H9 (cell line): ENCODE data around the gene FYTTD1. TPM values are rescaled to one million over a fixed set of nuclear protein-coding genes. Genes with fewer than 3 reads are reported as not detected.
A peak's percentile ranks its signal among the peaks of the same experiment; 100 is the strongest.

Source experiments
- DNase-seq: peaks from one replicate; pipeline ENCODE4 v3.0.0-alpha.2; 2017
- H2AFZ ChIP-seq: one replicate; pipeline ENCODE4 v1.6.1; 2013; ENCODE audit warnings: mild to moderate bottlenecking, low read length, control low read depth, moderate library complexity
- H2AK5ac ChIP-seq: 2 replicates; pipeline ENCODE4 v1.6.1; 2013; ENCODE audit warnings: low read length, control low read depth, mixed read lengths; ENCODE audit not compliant: insufficient read length
- H2BK120ac ChIP-seq: one replicate; pipeline ENCODE4 v1.6.1; 2013; ENCODE audit warnings: low read depth, mild to moderate bottlenecking, low read length, control low read depth, inconsistent platforms; ENCODE audit not compliant: poor library complexity, severe bottlenecking
- H2BK12ac ChIP-seq: 2 replicates; pipeline ENCODE4 v1.6.1; 2013; ENCODE audit warnings: low read length, control low read depth, mixed read lengths, low read depth; ENCODE audit not compliant: insufficient read length
- H2BK15ac ChIP-seq: 2 replicates; pipeline ENCODE4 v1.6.1; 2013; ENCODE audit warnings: low read depth, low read length, control low read depth
- H2BK20ac ChIP-seq: one replicate; pipeline ENCODE4 v1.6.1; 2013; ENCODE audit warnings: low read depth, mild to moderate bottlenecking, low read length, control low read depth, inconsistent platforms; ENCODE audit not compliant: poor library complexity, severe bottlenecking
- H2BK5ac ChIP-seq: 2 replicates; pipeline ENCODE4 v1.6.1; 2013; ENCODE audit warnings: low read length, control low read depth, mixed read lengths; ENCODE audit not compliant: insufficient read length
- H3K14ac ChIP-seq: 2 replicates; pipeline ENCODE4 v1.6.1; 2013; ENCODE audit warnings: low read length, control low read depth; ENCODE audit not compliant: insufficient read depth
- H3K18ac ChIP-seq: 2 replicates; pipeline ENCODE4 v1.6.1; 2013; ENCODE audit warnings: low read depth, mild to moderate bottlenecking, mixed read lengths, low read length, control low read depth; ENCODE audit not compliant: insufficient read length
- H3K23ac ChIP-seq: 2 replicates; pipeline ENCODE4 v1.6.1; 2013; ENCODE audit warnings: low read length, control low read depth, mixed read lengths, low read depth; ENCODE audit not compliant: insufficient read length
- H3K23me2 ChIP-seq: 2 replicates; pipeline ENCODE4 v1.6.1; 2013; ENCODE audit warnings: low read depth, mild to moderate bottlenecking, mixed read lengths, low read length, control low read depth; ENCODE audit not compliant: insufficient read length, poor library complexity, severe bottlenecking
- H3K27ac ChIP-seq: 2 replicates; pipeline ENCODE4 v1.5.1; 2013; ENCODE audit warnings: low read length, control low read depth, mixed read lengths, low read depth; ENCODE audit not compliant: insufficient read length
- H3K27me3 ChIP-seq: 2 replicates; pipeline ENCODE4 v1.6.1; 2013; ENCODE audit warnings: low read length, control low read depth, inconsistent platforms; ENCODE audit not compliant: insufficient read depth
- H3K4ac ChIP-seq: 2 replicates; pipeline ENCODE4 v1.6.1; 2013; ENCODE audit warnings: low read depth, mild to moderate bottlenecking, control low read depth, inconsistent platforms, low read length, moderate library complexity
- H3K4me1 ChIP-seq: 2 replicates; pipeline ENCODE4 v1.6.1; 2013; ENCODE audit warnings: low read length, control low read depth, inconsistent platforms; ENCODE audit not compliant: insufficient read depth
- H3K4me2 ChIP-seq: 2 replicates; pipeline ENCODE4 v1.6.1; 2013; ENCODE audit warnings: low read length, control low read depth, mixed read lengths; ENCODE audit not compliant: insufficient read length, insufficient read depth
- H3K56ac ChIP-seq: 2 replicates; pipeline ENCODE4 v1.6.1; 2013; ENCODE audit warnings: low read depth, mild to moderate bottlenecking, mixed read lengths, low read length, control low read depth; ENCODE audit not compliant: insufficient read length
- H3K79me1 ChIP-seq: 2 replicates; pipeline ENCODE4 v1.6.1; 2013; ENCODE audit warnings: low read depth, mild to moderate bottlenecking, moderate library complexity, low read length, control low read depth, inconsistent platforms; ENCODE audit not compliant: insufficient read depth, poor library complexity, severe bottlenecking
- H3K79me2 ChIP-seq: 2 replicates; pipeline ENCODE4 v1.6.1; 2013; ENCODE audit warnings: low read length, control low read depth, inconsistent platforms; ENCODE audit not compliant: insufficient read depth
- H3K9ac ChIP-seq: 2 replicates; pipeline ENCODE4 v1.6.1; 2013; ENCODE audit warnings: low read length, control low read depth, mixed read lengths; ENCODE audit not compliant: insufficient read length; ENCODE audit errors: extremely low read depth
- H3K9me3 ChIP-seq: one replicate; pipeline ENCODE4 v1.6.1; 2013; ENCODE audit warnings: low read depth, low read length, inconsistent platforms; ENCODE audit not compliant: control insufficient read depth
- H3T11ph ChIP-seq: one replicate; pipeline ENCODE4 v1.6.1; 2013; ENCODE audit warnings: mild to moderate bottlenecking, low read length, control low read depth, inconsistent platforms
- H4K20me1 ChIP-seq: one replicate; pipeline ENCODE4 v1.6.1; 2013; ENCODE audit not compliant: control insufficient read depth, insufficient read length, insufficient read depth
- H4K5ac ChIP-seq: 2 replicates; pipeline ENCODE4 v1.6.1; 2013; ENCODE audit warnings: low read depth, mild to moderate bottlenecking, mixed read lengths, low read length, control low read depth; ENCODE audit not compliant: insufficient read length
- H4K8ac ChIP-seq: replicated peaks from 2 replicates; pipeline ENCODE4 v1.6.1; 2013; ENCODE audit warnings: low read length, control low read depth, mixed read lengths, low read depth; ENCODE audit not compliant: insufficient read length
- H4K91ac ChIP-seq: 2 replicates; pipeline ENCODE4 v1.6.1; 2013; ENCODE audit warnings: low read depth, mild to moderate bottlenecking, moderate library complexity, mixed read lengths, low read length, control low read depth; ENCODE audit not compliant: insufficient read length
- H3K27ac Mint-ChIP-seq, 3 experiments: 2 replicates in 2 of 3; 3 replicates in 1 of 3; pipeline ENCODE4 v1.8.0; 2020 to 2021; ENCODE audit warnings: mixed read lengths in 3 of 3, mild to moderate bottlenecking in 1 of 3, moderate library complexity in 1 of 3
- H3K27me3 Mint-ChIP-seq: 2 replicates; pipeline ENCODE4 v1.8.0; 2021; ENCODE audit warnings: low read depth, mild to moderate bottlenecking, moderate library complexity, mixed read lengths
- H3K36me3 Mint-ChIP-seq, 3 experiments: 2 replicates in 2 of 3; 3 replicates in 1 of 3; pipeline ENCODE4 v1.8.0; 2020 to 2021; ENCODE audit warnings: low read depth in 3 of 3, mixed read lengths in 3 of 3; ENCODE audit not compliant: insufficient read depth in 1 of 3
- H3K4me1 Mint-ChIP-seq, 2 experiments: 2 replicates each; pipeline ENCODE4 v1.8.0; 2020; ENCODE audit warnings: mixed read lengths in 2 of 2
- H3K4me3 Mint-ChIP-seq, 2 experiments: 2 replicates in 1 of 2; 3 replicates in 1 of 2; pipeline ENCODE4 v1.8.0; 2020 to 2021; ENCODE audit warnings: mild to moderate bottlenecking in 2 of 2, mixed read lengths in 2 of 2, moderate library complexity in 1 of 2
- H3K9me3 Mint-ChIP-seq, 2 experiments: 2 replicates in 1 of 2; 3 replicates in 1 of 2; pipeline ENCODE4 v1.8.0; 2020; ENCODE audit warnings: mild to moderate bottlenecking in 2 of 2, mixed read lengths in 2 of 2, moderate library complexity in 1 of 2
- CTCF ChIP-seq: fragments of 200-600 bp; sonication (generic); conservative IDR thresholded peaks from 3 replicates; pipeline ENCODE4 v1.8.0; 2021; ENCODE audit warnings: antibody characterized with exemption, mild to moderate bottlenecking
- WGBS: extraction: QIAGEN DNeasy Blood & Tissue Kit; methylation state at CpG from one replicate; pipeline ENCODE4 v1.1.7; 2013; ENCODE audit warnings: missing lambda C conversion rate, low lambda C conversion rate, mixed read lengths; ENCODE audit not compliant: insufficient read length; ENCODE audit errors: extremely low coverage; 5-methylcytosine and 5-hydroxymethylcytosine counted together
- total RNA-seq: library from RNA; stranded (reverse); gene quantifications from 2 replicates; pipeline ENCODE4 v1.2.1, GENCODE V29; 2021

The FYTTD1 gene
- total RNA-seq, 1 experiment from 2014 or later = 19.4 TPM

GRCh38 chr3:197713477-197713822, 36.2 kb upstream of the FYTTD1 start:
- Mint-ChIP-seq H3K27ac (peak overlapping the region in 2 of 3 experiments; percentile 1 to 52; a peak in 3 of 7 replicates), H3K9me3 (peaks cover 0 to 3% of the 10 kb centered on the region in 2 experiments; a peak in 1 of 5 replicates), H3K4me3 (no peak overlapping the region), H3K36me3 (peaks cover 10 to 24% (median 14%) of the 10 kb centered on the region in 3 experiments; a peak in 6 of 7 replicates), H3K27me3 (no peaks in the 10 kb centered on the region), H3K4me1 (peaks cover 6 to 7% of the 10 kb centered on the region in 2 experiments)
- Histone ChIP-seq H2BK12ac (no peak overlapping the region), H3K27ac (no peak overlapping the region), H3K14ac (no peak overlapping the region), H4K20me1 (no peaks in the 10 kb centered on the region), H3K9me3 (no peaks in the 10 kb centered on the region), H2BK5ac (peak overlapping the region; percentile 64), H2BK120ac (no peak overlapping the region), H3K56ac (no peak overlapping the region), H3K9ac (peak overlapping the region; percentile 23), H3K23ac (no peak overlapping the region), H2BK20ac (no peak overlapping the region), H3K27me3 (no peaks in the 10 kb centered on the region), H4K91ac (no peak overlapping the region), H4K8ac (no peak overlapping the region), H3K18ac (no peak overlapping the region), H4K5ac (no peak overlapping the region), H3K4ac (no peak overlapping the region), H2BK15ac (no peak overlapping the region), H3K4me2 (no peak overlapping the region), H3T11ph (no peak overlapping the region), H3K79me2 (no peaks in the 10 kb centered on the region), H2AK5ac (no peak overlapping the region), H3K79me1 (no peaks in the 10 kb centered on the region), H3K23me2 (no peaks in the 10 kb centered on the region), H2AFZ (no peak overlapping the region), H3K4me1 (peaks cover 2% of the 10 kb centered on the region; the same call in 1 of the 2 replicates)
- DNase-seq = no peak
- TF ChIP-seq CTCF = no peak
- no CpG with 5 or more reads among the region's 4 CpGs for WGBS
